Ishikawa (cell line): Measurements from ENCODE around the gene GALK1.

Experiments
- EP300 ChIP-seq: IDR thresholded peaks from 2 replicates; pipeline ENCODE4 v1.6.1; 2012; ENCODE audit warnings: borderline replicate concordance
- RAD21 ChIP-seq: IDR thresholded peaks from 2 replicates; pipeline ENCODE4 v1.6.1; 2012; ENCODE audit warnings: low read depth
- REST ChIP-seq: IDR thresholded peaks from 2 replicates; pipeline ENCODE4 v1.6.1; 2012; ENCODE audit warnings: low read depth, mild to moderate bottlenecking
- TAF1 ChIP-seq: IDR thresholded peaks from 2 replicates; pipeline ENCODE4 v1.6.1; 2012; ENCODE audit warnings: low read depth, mild to moderate bottlenecking

- TF ChIP-seq TAF1 (no peak), REST (no peak), EP300 (no peak), RAD21 (no peak)
Observed at GRCh38 chr17:75810216-75810615, 45.2 kb upstream of the GALK1 start.
